MM.1S (cell line): ENCODE results near the gene AQR.
"Not testable (repeated sequence)": the region's sequence is repeated elsewhere in the genome, so short reads cannot be mapped to it uniquely, and the experiment has no call there.

Experiments
- DNase-seq: peaks from one replicate; pipeline ENCODE4 v3.0.0-alpha.2; 2015
- H2AFZ ChIP-seq: fragments of 300-600 bp; sonication (generic); 2 replicates; pipeline ENCODE4 v1.6.0; 2016; ENCODE audit warnings: antibody characterized with exemption, low read length
- H3F3A ChIP-seq: fragments of 300-600 bp; sonication (generic); 2 replicates; pipeline ENCODE4 v1.6.1; 2016; ENCODE audit warnings: mild to moderate bottlenecking, antibody characterized with exemption, low read length, moderate library complexity, mixed read lengths; ENCODE audit not compliant: insufficient read depth
- H3K27ac ChIP-seq: fragments of 300-600 bp; sonication (generic); 2 replicates; pipeline ENCODE4 v1.5.1; 2016; ENCODE audit warnings: mild to moderate bottlenecking, low read length
- H3K27me3 ChIP-seq: fragments of 300-600 bp; sonication (generic); replicated peaks from 2 replicates; pipeline ENCODE4 v1.6.0; 2016; ENCODE audit warnings: low read length; ENCODE audit not compliant: insufficient read depth
- H3K36me3 ChIP-seq: fragments of 300-600 bp; sonication (generic); replicated peaks from 2 replicates; pipeline ENCODE4 v1.6.1; 2016; ENCODE audit warnings: mild to moderate bottlenecking, low read length, mixed read lengths; ENCODE audit not compliant: insufficient read depth
- H3K4me1 ChIP-seq: fragments of 300-600 bp; sonication (generic); 2 replicates; pipeline ENCODE4 v1.6.1; 2016; ENCODE audit warnings: low read length, mixed read lengths
- H3K4me2 ChIP-seq: fragments of 300-600 bp; sonication (generic); 2 replicates; pipeline ENCODE4 v1.6.0; 2016; ENCODE audit warnings: low read depth, low read length
- H3K4me3 ChIP-seq: fragments of 300-600 bp; sonication (generic); 2 replicates; pipeline ENCODE4 v1.5.1; 2016; ENCODE audit warnings: low read length, mixed read lengths
- H3K79me2 ChIP-seq: fragments of 300-600 bp; sonication (generic); 2 replicates; pipeline ENCODE4 v1.6.1; 2016; ENCODE audit warnings: mixed run types, low read length, mixed read lengths
- H3K9ac ChIP-seq: fragments of 300-600 bp; sonication (generic); 2 replicates; pipeline ENCODE4 v1.6.1; 2016; ENCODE audit warnings: low read length, mixed read lengths
- H3K9me2 ChIP-seq: fragments of 300-600 bp; sonication (generic); replicated peaks from 2 replicates; pipeline ENCODE4 v1.6.1; 2016; ENCODE audit warnings: mild to moderate bottlenecking, low read length, mixed read lengths; ENCODE audit not compliant: insufficient read depth
- H3K9me3 ChIP-seq: fragments of 300-600 bp; sonication (generic); replicated peaks from 2 replicates; pipeline ENCODE4 v1.6.1; 2016; ENCODE audit warnings: mild to moderate bottlenecking, low read length, mixed read lengths; ENCODE audit not compliant: insufficient read depth
- H4K20me1 ChIP-seq: fragments of 300-600 bp; sonication (generic); 2 replicates; pipeline ENCODE4 v1.6.1; 2016; ENCODE audit warnings: mild to moderate bottlenecking, low read length, moderate library complexity, mixed read lengths; ENCODE audit not compliant: insufficient read depth
- EZH2 ChIP-seq: fragments of 300-600 bp; sonication (generic); optimal IDR thresholded peaks from 2 replicates; pipeline ENCODE3; 2017; ENCODE audit warnings: low read depth, mild to moderate bottlenecking, antibody characterized with exemption, low read length, mixed read lengths
- EZH2phosphoT487 ChIP-seq: fragments of 300-600 bp; sonication (generic); IDR thresholded peaks from 2 replicates; pipeline ENCODE4 v1.6.1; 2018; ENCODE audit warnings: antibody characterized with exemption, low read length
- TF ChIP-seq, protein P1 (sequence below): fragments of 300-600 bp; sonication (generic); IDR thresholded peaks from 2 replicates; pipeline ENCODE4 v1.5.1; 2016; ENCODE audit warnings: antibody characterized with exemption, low read length, mixed read lengths

Gene AQR

DNA sequence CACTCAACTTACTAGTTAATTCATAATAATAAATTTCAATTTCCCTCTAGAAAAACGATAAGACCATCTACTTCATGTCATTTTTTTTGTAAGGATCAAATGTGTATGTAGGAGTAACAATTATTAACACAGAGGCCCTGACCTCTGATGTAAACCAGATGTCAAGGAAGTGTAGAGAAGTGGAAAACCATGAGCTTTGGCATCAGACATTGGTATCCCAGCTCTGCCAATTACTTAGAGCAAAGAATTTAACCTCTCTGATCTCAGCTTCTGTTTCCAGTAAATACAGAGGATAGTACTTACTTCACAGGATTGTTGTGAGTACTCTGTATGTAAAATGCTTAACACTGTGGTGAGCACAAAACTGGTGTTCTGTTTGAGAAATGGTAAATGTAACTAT is 17.5 kb downstream of the AQR start:
- Histone ChIP-seq H3K27ac (no peak overlapping the region), H3F3A (peaks cover 14% of the 10 kb centered on the region), H3K9me3 (no peaks in the 10 kb centered on the region), H3K9ac (no peak overlapping the region), H3K4me3 (no peak overlapping the region), H3K4me1 (peaks cover 18% of the 10 kb centered on the region), H2AFZ (no peak overlapping the region), H3K27me3 (no peaks in the 10 kb centered on the region), H4K20me1 (no peaks in the 10 kb centered on the region), H3K79me2 (peaks cover 34% of the 10 kb centered on the region), H3K9me2 (no peaks in the 10 kb centered on the region), H3K36me3 (peaks cover 3% of the 10 kb centered on the region; the same call in 1 of the 2 replicates), H3K4me2 (no peak overlapping the region)
- no peak for DNase-seq
- TF ChIP-seq, protein P1, sequence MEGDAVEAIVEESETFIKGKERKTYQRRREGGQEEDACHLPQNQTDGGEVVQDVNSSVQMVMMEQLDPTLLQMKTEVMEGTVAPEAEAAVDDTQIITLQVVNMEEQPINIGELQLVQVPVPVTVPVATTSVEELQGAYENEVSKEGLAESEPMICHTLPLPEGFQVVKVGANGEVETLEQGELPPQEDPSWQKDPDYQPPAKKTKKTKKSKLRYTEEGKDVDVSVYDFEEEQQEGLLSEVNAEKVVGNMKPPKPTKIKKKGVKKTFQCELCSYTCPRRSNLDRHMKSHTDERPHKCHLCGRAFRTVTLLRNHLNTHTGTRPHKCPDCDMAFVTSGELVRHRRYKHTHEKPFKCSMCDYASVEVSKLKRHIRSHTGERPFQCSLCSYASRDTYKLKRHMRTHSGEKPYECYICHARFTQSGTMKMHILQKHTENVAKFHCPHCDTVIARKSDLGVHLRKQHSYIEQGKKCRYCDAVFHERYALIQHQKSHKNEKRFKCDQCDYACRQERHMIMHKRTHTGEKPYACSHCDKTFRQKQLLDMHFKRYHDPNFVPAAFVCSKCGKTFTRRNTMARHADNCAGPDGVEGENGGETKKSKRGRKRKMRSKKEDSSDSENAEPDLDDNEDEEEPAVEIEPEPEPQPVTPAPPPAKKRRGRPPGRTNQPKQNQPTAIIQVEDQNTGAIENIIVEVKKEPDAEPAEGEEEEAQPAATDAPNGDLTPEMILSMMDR, result no peak
- TF ChIP-seq EZH2phosphoT487, result no peak
- no peak for TF ChIP-seq EZH2

- H3K9me3 ChIP-seq, result no peaks in the 10 kb centered on the region
- H3K9ac ChIP-seq, result no peak overlapping the region
- TF ChIP-seq EZH2, result no peak
- no peak for TF ChIP-seq EZH2phosphoT487
- TF ChIP-seq, protein P1, result no peak
- H3K27ac ChIP-seq, result no peak overlapping the region
- H3K4me3 ChIP-seq, result no peak overlapping the region
- H3K27me3 ChIP-seq, result no peaks in the 10 kb centered on the region
- no peak overlapping the region for H3K4me2 ChIP-seq
- no peak overlapping the region for H2AFZ ChIP-seq
- H3F3A ChIP-seq, result 0 out of 2 replicates have a peak, but pooled peaks cover 5% of the 10 kb centered on the region
- no peaks in the 10 kb centered on the region for H3K9me2 ChIP-seq
- H3K79me2 ChIP-seq, result no peaks in the 10 kb centered on the region; the same call in 1 of the 2 replicates
- no peak for DNase-seq
- peaks cover 11% of the 10 kb centered on the region; the same call in 1 of the 2 replicates for H3K36me3 ChIP-seq
- no peaks in the 10 kb centered on the region for H4K20me1 ChIP-seq
- H3K4me1 ChIP-seq, result no peaks in the 10 kb centered on the region
These were observed 24.6 kb downstream of the AQR start for GRCh38 chr15:34944936-34945335.

DNA sequence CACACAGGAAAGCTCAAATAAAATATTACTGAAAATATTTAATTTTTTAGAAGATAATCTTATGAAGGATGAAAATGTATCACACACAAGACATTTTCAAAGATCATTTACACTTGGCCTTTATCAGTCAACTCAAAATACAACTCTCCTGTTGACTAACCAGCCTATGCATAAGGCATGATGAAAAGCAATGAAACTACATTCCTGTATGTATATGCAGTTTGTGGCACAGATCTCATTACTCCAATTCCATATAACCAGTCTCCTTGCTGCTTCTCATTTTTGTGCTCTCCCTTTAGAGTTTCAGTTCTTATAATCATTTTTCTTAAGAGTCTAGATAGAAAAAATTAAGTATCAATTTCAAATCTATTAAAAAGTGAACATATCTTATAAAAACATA is 25.8 kb downstream of the AQR start:
- peaks cover 15% of the 10 kb centered on the region; the same call in 1 of the 2 replicates for H3K36me3 ChIP-seq

GRCh38 chr15:34943264-34943663 is 26.3 kb downstream of the AQR start:
- H3K4me2 ChIP-seq, H3K9me2 ChIP-seq, H3K4me3 ChIP-seq, H3K27ac ChIP-seq, H4K20me1 ChIP-seq, H3F3A ChIP-seq, H3K27me3 ChIP-seq, H2AFZ ChIP-seq, H3K4me1 ChIP-seq, H3K79me2 ChIP-seq, H3K9ac ChIP-seq, DNase-seq, H3K9me3 ChIP-seq: not testable (repeated sequence)
- peaks cover 15% of the 10 kb centered on the region; the same call in 1 of the 2 replicates for H3K36me3 ChIP-seq

More for the DNA sequence above, 25.8 kb downstream of the AQR start:
- no peak for TF ChIP-seq EZH2phosphoT487
- TF ChIP-seq, protein P1, result no peak
- no peak for TF ChIP-seq EZH2
- H3K9me3 ChIP-seq, result no peaks in the 10 kb centered on the region
- DNase-seq, result no peak
- H3K9me2 ChIP-seq, result no peaks in the 10 kb centered on the region
- no peaks in the 10 kb centered on the region for H3K4me1 ChIP-seq
- H4K20me1 ChIP-seq, result no peaks in the 10 kb centered on the region
- no peaks in the 10 kb centered on the region; the same call in 1 of the 2 replicates for H3K79me2 ChIP-seq
- H3K27me3 ChIP-seq, result no peaks in the 10 kb centered on the region
- H2AFZ ChIP-seq, result no peak overlapping the region
- no peak overlapping the region for H3K9ac ChIP-seq
- 0 out of 2 replicates have a peak, but pooled peaks cover 5% of the 10 kb centered on the region for H3F3A ChIP-seq
- H3K27ac ChIP-seq, result no peak overlapping the region
- no peak overlapping the region for H3K4me3 ChIP-seq
- H3K4me2 ChIP-seq, result no peak overlapping the region
